ENCODE measurements around the gene LDAF1.

DNA sequence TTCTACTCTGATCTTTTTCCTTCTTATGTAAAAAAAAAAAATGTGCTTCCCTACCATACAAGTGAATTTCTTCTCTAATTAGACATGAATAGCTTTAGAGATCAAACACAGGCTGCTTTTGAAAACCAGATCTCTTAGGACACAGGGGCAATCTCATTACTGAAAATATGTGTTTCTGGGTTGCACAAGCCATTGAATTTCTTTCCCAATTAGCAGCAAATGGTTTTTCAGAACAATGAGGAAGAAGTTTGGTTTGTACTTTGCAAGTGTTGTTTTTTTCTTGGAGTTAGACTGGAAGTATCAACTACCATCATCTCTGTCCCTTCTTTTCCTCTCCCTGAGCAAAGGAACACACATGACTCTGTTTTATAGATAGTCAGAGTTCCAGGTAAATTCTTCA lies 69.4 kb downstream of the LDAF1 start:
- TF ChIP-seq POLR2AphosphoS5 (IDR thresholded peaks at IDR 0.05) (no peak), POLR2A (IDR thresholded peaks at IDR 0.05) (no peak)
- TF ChIP-seq, protein P1, sequence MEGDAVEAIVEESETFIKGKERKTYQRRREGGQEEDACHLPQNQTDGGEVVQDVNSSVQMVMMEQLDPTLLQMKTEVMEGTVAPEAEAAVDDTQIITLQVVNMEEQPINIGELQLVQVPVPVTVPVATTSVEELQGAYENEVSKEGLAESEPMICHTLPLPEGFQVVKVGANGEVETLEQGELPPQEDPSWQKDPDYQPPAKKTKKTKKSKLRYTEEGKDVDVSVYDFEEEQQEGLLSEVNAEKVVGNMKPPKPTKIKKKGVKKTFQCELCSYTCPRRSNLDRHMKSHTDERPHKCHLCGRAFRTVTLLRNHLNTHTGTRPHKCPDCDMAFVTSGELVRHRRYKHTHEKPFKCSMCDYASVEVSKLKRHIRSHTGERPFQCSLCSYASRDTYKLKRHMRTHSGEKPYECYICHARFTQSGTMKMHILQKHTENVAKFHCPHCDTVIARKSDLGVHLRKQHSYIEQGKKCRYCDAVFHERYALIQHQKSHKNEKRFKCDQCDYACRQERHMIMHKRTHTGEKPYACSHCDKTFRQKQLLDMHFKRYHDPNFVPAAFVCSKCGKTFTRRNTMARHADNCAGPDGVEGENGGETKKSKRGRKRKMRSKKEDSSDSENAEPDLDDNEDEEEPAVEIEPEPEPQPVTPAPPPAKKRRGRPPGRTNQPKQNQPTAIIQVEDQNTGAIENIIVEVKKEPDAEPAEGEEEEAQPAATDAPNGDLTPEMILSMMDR (IDR thresholded peaks at IDR 0.05 in 8 of 11, conservative IDR thresholded peaks at IDR 0.05 in 3 of 11) = no peak

Measured in spleen (tissue), 7 donors.